Endometrium (tissue), 2 donors: ENCODE measurements around the gene CEP170B.
"Not testable (repeated sequence)": the region's sequence is repeated elsewhere in the genome, so short reads cannot be mapped to it uniquely, and the experiment has no call there.

Experiments
- FAIRE-seq: peaks from 2 replicates; lab custom pipeline; 2012; peaks lifted over from hg19 to GRCh38; lab: Jason Lieb, UNC
- donor health status: control.
- donor health status: control.

Gene CEP170B

DNA sequence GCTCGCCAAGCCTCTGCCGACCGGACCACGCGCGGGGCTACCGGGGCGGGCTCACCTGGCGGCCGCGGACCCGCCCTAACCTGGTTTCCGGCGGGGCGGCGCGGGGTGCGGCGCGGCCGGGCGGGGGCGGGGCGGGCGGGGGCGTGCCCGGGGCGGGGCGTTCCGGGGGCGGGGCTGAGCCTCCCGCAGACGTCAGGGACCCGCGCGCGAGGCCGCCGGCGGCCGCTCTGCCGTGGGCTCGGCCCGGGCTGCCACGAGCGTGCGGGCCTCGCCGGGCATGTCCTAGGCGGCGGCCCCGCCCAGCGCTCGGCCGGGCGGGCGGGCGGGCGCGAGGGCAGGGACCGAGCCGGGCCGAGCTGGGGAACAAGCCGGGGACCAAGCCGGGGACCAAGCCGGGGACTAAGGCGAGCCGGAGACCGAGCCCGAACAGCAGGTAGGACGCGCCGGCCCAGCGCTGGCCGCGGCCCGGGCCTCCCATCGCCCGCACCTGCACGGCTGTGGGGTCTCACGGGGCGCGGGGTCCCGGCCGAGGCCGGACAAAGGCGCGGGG, at the start of gene CEP170B:
CEP170B (plus strand) TSS at position 188 of the 550 bp plus-strand sequence. CDS start 3,183 bp downstream, outside the sequence.
- FAIRE-seq, result no peak

DNA sequence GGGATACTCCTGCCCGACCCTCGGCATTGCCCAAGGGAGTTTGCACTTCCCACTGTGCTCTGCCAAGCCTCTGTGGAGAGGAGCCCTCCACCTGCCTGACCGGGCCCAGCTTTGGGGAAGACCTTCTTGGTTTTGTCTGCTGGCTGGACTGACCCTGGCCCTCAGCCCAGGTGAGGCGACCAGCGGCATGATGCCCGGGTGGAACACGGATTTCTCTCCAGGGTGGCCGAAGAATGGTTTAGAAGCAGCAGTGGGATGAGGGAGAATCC, 48.5 kb upstream of the CEP170B start:
- no peak for FAIRE-seq

DNA sequence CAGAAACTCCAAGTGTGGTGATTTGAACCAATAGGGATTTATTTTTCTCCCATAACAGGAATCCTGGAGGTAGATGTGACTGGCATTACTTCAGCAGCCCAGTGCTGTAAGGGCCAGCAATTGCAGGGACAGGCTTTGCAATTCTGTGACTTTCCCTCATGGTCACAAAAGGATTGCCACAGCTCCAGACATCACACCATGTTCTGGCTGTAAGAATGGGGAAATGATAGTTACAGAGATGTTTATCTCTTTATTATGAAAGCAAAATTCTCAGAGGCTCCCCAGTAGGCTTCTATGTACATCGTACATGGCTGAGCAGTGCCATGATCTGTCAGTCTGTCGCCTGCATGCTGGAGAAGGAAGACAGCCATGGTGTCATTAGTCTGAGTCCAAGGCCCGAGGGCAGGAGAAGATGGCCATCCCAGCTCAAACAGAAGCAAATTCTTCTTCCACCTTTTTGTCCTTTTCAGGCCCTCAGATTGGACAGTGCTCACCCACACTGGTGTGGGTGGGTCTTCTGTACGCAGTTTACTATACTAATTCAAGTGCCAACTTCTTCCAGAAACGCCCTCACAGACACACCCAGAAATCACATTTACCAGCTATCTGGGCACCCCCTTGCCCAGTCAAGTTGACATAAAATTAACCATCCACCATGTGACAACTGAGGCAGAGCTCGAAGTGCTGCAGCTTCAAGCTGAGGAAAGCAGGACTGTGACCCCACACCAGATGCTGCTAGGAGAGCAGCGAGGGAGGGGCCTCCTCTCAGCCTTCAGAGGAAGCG, 46.9 kb upstream of the CEP170B start:
- no peak for FAIRE-seq

DNA sequence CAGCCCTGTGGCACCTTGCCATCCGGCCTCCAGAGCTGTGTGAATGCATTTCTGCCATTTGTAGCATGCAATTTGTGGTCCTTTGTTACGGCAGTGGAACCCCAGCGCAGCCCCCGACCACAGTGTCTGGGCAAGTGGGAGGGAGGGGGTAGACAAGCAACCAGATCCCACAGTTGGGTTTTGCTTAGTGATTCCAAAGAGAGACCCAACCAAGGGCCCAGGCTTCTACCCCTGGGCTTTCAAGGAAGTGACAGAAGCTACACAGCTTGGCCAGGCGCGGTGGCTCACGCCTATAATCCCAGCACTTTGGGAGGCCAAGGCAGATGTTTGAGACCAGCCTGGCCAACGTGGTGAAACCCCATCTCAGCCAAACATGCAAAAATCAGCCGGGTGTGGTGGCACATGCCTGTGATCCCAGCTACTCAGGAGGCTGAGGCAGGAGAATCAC, 46.3 kb upstream of the CEP170B start:
- no peak for FAIRE-seq

DNA sequence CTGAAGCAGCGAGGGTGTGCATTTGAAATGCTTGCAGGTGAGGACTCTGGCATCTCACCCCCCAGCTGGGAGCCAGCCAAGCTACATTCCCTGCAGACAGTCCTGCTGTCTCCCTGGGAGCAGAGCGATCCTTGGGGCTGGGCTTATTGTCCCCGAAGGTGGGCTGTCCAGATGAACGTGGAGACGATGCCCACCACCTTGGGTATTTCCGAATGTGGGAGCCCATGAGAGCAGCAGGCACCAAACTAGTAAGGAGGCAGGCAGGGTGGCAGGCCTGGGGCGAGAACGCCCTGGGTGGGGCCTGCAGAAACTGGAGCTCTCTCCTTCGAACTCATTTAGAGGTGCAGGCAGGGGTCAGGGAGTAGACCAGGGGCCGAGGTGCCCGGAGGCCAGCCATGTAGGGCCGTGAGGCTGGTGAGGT, 45.7 kb upstream of the CEP170B start:
- FAIRE-seq, result no peak

DNA sequence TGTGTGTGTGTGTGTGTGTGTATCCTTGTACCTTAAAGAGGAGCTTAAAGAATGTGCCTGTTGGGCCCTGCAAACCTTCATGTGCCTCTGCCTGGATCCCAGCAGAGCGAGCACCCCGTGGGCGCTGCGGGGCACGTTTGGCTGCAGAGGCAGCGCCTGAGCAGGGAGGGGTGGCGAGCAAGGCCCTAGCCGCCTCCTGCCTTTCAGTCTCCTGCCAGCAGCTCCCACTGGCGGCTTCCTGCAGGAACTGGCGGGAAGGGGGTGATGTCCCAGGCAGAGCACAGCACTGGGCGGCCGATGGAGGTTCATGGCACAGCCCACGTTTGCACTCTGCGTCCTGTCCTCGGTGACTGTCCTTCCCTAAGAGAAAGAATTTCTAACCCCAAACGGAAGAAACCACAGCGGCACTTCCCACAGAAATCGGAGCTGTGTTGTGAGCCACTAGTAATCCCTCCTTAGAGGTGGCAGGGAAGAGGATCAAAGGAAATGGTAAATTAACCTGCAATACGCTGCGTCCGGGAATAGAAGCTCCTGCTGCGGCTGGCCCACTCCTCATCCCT, 44.3 kb upstream of the CEP170B start:
- FAIRE-seq, result no peak

DNA sequence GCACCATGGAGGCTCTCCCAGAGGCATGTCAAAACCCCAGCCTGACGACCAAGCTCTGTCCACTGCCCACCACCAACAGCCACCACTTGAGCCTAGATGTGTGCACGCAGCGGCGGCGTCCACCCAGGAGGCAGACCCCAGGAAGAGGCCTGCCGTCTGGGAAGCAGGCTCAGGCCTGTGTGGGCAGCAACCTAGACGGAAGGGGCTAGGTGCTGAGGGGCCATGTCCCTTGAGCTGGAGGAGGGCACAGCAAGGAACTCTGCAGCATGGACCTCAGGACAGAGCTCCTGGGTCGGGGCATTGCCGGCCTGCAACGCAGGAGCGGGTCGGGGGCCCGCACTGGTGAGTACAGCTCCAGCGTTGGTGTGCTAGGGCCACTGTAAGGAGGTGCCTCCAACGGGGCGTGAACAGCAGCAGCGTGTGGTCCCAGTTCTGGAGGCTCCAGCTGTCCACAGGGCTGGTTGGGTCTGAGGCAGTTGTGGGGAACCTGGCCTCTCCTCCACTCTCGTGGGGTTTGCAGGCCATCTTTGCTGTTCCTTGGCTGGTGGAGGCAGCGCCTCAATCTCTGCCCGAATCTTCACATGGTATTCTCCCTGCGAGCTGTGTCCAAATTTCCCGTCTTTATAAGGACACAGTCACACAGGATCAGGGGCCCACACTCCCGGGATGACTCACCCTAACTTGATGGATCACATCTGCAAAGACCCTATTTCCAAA, 43.7 kb upstream of the CEP170B start:
- FAIRE-seq, result no peak

DNA sequence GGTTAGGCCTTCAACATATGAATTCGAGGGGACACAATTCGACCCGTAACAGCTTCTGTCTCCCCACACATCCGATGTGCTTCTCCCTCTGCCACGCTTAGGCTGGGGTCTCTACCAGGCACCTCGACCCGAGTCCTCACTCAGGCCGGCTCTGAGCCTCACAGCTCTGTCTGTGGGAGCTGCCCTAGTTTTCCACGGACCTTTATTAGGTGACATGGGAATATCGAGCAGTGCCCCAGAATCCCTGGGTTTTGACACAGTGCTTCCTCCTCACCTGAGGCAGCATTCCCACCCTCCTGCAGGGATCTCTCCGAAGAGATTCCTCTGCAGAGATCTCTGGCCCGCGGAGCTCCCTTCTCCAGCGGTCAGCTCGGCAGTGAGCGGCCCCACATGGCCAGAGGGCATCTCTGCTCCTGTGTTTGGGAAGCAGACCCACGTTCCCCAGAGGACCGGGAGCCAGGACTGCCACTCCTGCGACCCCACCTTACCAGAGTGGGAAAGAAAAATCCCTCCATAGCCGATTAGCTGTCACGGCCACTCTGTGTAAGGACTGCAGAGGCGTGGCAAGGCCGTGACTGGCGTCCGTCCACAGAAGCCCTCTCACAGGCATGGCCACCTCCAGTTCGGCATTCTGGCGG, 43.0 kb upstream of the CEP170B start:
- FAIRE-seq, result no peak

DNA sequence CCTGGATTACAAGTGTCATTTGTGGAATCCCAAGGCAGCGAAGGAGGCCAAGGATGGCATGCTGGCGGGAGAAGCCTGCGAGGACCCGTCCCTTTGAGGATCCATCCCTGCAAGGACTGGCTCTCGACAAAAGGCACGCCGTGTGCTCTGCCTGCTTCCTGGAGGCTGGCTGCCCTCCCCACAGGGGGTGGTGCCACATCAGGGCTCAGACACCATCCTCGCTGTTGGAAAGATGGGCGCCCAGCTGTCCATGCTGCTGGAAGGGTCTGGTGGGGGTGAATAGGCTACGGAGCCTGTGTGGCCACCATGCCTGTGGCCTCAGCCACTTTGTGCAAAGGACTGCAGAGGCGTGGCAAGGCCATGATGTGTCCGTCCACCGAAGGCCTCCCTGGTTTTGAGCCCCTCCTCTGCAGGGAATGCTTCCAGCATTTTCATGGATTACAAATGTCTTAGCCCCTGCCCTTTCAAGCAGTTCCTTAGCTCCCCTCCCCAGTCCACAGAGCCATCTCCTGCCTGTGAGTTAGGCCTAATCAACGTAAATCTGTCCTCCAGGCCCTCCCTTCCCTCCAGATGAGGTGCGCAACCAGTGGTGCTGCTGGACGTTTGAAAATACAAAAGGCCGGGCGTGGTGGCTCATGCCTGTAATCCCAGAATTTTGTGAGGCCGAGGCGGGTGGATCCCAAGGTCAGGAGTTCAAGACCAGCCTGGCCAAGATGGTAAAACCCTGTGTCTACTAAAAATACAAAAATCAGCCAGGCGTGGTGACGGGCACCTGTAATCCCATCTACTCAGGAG, 42.0 kb upstream of the CEP170B start:
- no peak for FAIRE-seq

DNA sequence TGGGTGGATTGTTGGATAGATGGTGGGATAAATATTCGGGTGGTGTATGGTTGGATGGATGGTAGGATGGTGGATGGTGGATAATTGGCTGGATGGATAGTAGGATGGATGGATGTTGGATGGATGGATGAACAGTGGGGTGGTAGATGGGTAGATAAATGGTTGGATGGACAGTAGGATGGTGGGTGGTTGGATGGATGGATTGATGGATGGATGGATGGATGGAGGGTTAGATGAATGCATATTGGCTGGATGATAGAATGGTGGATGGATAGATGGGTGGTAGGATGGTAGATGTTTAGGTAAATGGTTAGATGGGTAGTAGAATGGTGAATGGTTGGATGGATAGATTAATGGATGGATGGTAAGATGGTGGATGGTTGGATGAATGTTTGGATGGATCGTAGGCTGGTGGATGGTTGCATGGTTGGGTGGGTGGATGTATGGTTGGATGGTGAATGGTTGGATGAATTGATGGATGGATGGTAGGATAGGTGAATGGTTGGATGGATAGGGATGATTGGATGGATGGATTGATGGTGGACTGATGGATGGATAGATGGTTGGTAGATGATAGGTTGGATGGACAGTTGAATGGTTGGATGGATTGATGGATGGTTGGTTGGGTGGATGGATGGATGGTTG, 40.6 kb upstream of the CEP170B start:
- no peak for FAIRE-seq

DNA sequence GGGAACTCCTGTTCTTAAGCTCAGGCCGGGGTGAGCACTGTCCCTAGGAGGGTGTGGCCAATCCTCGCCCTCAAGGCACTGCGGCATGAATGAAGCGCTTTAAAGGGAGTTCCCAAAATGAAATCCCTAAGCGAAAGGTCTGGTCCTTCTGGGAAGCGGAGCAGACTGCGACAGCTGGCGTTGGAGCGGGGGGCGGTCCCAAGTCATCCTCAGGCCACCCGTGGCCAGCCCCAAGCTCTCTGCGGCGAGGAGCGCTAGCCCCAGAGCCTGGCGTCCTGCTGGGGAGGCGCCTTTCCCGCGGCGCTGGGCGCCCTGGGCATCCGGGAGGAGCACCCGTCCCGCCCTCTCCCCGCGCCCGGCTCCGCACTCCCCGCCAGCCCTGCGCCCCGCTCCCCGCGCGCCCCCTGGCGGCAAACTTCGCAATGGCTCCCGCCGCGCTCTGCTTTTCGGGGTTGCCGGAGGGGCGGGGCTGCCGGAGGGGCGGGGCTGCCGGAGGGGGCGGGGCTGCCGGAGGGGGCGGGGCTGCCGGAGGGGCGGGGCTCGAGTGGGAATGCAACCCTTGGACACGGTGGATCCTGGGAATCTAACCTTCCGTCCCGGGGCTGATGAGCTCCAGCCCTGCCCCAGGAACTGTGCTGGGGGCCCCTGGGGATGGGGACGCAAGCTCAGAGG, 38.7 kb upstream of the CEP170B start:
- FAIRE-seq, result no peak

DNA sequence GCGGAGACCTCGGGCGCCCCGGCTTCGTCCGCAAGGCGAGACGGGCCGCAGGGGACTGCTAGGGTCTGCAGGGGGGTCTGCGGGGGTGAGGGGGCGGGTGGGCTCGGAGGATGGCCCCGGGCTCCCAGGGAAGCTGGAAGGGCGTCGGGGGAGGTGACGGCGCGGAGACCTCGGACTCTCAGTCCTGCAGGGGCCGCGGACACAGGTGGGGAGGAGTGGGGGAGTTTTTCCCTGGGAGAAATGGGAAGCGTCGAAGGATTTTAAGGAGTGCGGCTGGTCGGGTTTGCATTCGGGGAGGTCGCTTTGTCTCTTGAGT, 38.2 kb upstream of the CEP170B start:
- FAIRE-seq, result no peak

DNA sequence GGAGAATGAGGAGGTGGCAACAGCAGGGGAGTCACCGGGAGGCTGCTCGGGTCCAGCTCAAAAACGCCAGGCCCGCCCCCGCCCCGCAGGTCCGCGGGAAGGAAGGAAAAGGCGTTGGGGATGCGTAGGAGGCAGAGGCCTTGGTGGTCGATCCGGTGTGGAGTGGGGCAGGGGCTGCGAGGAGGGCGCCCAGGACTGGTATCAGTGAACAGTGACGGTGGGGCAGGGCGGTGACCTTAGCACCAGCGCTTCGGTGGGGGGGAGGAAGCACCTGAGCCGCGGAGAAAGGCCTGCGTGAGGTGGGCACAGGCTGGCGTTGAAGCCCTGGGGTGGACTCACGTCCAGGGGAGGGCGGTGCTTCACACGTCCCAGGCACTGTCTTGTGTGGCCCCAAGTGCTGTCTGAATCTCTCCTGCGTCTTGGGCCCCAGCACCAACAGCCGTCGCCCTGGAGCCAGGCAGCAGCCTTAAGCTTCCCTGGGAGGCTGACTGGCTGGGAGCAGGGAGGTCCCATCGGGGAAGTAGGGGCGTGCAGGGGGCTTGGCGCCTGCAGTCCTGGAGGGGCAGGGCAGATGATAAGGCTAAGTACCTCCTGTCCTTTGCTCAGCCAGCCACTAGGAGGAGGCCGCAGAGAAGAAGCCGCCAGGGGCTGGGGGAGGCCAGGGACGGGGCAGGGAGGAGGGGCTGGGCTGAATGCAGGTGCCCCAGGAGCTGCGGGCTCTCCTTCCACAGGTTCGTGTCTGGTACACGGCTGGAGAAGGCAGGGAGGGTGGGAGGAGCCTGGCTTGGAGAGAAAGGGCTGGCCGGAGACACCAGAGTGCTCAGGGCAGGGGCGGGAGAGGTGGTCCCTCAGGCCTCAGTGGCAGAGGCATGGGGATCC, 37.7 kb upstream of the CEP170B start:
- no peak for FAIRE-seq

DNA sequence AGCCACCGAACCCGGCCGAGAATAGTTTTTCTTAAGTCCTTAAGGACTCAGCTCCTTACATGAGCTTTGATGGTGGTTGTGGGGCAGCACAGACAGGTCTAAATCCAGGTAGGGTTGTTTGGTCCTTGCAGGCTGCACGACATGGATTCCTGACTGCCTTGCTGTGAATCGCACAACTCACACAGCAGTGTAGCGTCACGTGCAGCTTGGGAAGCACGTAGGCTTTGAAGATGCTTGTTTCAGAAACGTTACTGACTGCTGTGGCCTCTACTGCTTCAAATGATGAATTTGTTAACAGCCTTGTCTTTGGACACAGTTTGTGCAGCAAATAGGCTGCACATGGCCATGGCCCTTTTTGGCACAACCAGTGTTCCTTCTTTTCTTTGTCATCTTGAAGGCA, 34.3 kb upstream of the CEP170B start:
- no peak for FAIRE-seq

DNA sequence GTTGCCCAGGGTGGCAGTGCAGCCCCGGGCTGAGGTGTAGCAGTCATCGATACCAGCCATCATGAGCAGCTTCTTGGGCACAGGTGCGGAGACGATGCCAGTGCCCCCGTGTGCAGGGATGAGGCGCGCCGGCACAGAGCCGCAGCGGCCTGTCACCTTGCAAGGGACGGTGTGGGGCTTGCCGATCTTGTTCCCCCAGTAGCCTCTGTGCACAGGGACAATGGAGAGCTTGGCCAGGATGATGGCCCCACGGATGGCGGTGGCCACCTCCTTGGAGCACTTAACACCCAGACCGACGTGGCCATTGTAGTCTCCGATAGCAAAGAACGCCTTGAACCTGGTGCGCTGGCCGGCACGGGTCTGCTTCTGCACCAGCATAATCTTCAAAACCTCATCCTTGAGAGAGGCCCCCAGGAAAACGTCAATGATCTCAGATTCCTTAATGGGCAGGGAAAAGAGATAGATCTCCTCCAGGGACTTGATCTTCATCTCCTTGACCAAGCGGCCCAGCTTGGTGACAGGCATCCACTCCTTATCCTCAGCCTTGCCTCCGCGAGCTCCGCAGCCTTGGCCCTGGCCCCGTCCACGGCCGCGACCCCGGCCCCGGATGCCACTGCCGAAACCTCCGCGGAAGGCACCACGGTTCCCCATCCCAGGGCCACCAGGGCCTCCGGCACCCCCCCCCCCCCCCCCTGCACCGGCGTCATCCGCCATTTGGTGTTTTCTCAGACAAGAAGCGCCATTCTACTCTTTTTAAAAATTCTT, 28.7 kb upstream of the CEP170B start:
- FAIRE-seq, result not testable (repeated sequence)

DNA sequence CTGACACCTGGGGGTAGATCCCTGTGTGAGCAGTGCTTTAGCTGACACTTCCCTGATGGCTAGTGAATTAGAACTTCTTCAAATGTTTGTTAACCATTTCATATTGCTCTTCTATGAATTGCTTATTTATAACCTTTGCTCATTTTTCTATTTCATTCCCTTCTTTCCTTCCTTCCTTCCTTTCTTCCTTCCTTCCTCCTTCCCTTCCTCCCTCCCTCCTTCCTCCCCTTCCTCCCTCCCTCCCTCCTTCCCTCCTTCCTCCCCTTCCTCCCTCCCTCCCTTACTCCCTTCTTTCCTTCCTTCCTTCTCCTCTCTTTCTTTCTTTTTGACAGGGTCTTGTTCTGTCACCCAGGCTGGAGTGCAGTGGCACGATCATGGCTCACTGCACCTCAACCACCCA, 23.3 kb upstream of the CEP170B start:
- no peak for FAIRE-seq

DNA sequence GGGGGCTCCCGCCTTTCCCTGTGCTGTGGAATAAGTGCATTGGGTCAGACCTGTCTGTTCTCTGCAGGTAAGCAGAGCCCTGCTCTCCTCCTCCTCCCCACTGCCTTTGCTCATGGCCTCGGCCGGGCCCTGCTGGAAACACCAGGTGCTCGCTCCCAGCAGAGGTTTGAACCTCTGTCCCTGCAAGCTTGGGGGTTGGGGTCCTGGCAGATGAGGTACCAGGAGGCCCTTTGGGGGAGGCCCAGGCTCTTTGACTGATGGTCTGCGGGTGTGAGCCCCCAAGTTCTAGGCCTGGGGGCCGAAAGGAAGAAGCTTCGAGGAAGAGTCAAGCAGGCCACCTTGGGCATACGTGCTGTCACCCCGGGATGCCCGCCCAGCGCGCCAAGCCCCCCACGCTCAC, 22.1 kb upstream of the CEP170B start:
- FAIRE-seq, result no peak

DNA sequence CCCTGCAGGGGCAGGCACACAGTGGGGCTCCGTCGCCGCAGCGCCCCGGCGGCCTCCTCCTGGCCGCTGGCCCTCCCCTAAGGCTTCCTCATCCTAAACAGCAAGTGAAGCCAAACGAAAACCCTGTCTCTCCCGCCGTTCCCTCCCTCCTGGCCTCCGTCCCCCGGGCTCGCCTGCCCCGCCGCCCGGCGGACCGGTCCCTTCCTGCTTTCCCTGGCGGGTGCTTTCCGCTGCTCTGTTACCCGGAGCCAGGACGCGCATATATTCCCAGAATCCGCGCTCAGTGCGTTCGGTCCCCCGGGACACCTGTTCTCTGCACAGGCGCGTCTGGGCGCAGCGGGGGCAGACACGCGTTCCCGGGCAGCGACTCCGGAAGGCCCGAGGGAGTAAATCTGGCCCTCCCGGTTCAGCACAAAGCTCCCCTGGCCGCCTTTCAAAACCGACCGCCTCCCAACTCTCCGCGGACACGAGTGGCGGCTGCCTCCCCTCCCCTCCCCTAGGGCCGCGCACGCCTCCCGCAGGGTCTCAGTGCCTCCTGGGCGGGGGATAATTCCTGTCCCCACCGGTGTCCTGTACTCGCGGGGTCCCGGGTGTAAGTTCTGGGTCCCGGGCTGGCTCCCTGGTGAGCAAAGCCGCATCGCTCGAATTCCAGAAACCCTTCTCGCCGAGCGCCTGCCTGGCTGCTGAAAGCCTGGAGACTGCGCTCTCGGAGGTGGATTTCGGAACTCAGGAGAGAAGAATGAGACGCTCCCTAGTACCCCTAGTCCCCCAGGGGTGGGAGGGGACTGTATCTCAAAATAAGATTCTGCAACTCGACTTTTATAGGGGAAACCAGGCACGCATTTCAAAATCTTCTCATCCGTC, 21.4 kb upstream of the CEP170B start:
- no peak for FAIRE-seq
